GM12801 (cell line): ENCODE data around the gene GNA14.

ENCODE experiments used
- TF ChIP-seq, protein P1 (sequence below): IDR thresholded peaks from one replicate; pipeline ENCODE4 v1.5.1; 2011; ENCODE audit warnings: control low read depth; ENCODE audit not compliant: insufficient read length; ENCODE audit errors: extremely low read depth

GNA14 gene

GRCh38 chr9:77673941-77674791, 26.0 kb upstream of the GNA14 start:
- TF ChIP-seq, protein P1, sequence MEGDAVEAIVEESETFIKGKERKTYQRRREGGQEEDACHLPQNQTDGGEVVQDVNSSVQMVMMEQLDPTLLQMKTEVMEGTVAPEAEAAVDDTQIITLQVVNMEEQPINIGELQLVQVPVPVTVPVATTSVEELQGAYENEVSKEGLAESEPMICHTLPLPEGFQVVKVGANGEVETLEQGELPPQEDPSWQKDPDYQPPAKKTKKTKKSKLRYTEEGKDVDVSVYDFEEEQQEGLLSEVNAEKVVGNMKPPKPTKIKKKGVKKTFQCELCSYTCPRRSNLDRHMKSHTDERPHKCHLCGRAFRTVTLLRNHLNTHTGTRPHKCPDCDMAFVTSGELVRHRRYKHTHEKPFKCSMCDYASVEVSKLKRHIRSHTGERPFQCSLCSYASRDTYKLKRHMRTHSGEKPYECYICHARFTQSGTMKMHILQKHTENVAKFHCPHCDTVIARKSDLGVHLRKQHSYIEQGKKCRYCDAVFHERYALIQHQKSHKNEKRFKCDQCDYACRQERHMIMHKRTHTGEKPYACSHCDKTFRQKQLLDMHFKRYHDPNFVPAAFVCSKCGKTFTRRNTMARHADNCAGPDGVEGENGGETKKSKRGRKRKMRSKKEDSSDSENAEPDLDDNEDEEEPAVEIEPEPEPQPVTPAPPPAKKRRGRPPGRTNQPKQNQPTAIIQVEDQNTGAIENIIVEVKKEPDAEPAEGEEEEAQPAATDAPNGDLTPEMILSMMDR = no peak

GRCh38 chr9:77672183-77672582, 24.1 kb upstream of the GNA14 start:
- TF ChIP-seq, protein P1 = no peak

DNA sequence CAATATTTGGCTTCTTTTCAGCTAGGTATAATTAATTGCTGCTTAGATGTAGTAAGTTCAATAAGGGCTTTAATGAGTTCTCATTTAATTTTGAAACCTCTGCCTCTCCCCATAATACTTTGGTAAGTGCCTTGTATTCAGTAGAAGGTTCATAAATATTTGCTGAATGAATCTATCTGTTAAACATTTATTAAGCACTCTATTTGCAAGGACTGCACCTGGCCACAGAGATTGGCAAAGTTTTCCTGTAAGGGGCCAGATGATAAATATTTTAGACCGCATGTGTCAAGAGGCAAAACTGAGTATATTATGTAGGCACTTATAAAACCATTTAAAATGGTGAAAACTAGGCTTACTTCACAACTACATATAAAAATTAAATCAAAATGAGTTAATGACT, 19.0 kb upstream of the GNA14 start:
- TF ChIP-seq, protein P1 = no peak

DNA sequence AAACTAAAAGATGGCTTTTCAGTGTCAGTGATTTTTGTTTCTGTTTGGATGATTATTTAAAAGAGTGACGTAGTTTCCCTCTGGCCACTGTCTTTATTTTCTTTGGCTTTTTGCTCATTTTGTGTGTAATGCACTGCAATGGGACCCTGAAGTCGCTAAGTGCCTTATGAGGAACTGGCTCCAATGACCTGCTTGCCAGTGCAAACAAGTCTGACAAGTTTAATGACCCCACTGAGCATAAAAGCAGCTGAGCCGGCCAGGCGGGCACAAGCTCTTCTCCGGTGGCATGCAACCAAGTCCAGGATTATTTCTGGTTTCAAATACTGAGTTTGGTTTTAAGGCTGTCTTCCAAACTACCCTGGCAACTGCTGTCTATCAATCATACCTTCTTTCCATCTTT, 15.6 kb upstream of the GNA14 start:
- TF ChIP-seq, protein P1 = no peak

GRCh38 chr9:77661566-77662085, 13.5 kb upstream of the GNA14 start:
- TF ChIP-seq, protein P1 = no peak

DNA sequence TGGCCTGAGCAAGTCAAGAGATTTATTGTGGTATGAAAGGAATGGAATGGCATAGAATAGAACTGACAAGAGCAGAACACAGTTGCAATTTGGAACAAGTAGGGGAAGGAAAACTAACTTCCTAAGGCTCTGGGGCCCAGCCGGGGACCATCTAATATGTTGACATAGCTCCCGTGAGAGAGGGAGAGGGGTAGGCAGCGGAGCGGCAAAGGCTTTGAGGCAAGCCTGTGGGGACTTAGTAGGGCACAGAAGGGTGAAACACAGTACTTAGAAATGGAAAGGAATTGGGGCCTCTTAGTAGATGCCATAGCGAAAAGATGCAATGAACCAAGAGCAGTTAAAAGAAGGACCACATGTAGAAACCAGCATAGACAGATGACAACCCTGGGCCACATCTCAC, 11.8 kb upstream of the GNA14 start:
- TF ChIP-seq, protein P1 = no peak

GRCh38 chr9:77651203-77651602, 3.1 kb upstream of the GNA14 start:
- TF ChIP-seq, protein P1 = no peak
